Gastrocnemius medialis (tissue), 4 donors: ENCODE data around the gene PTPA.

Experiments used
- CTCF ChIP-seq, 5 experiments: fragments of 450-650 bp in 3 of 5; fragments of 200-600 bp in 2 of 5; sonication (generic) in 2 of 5; IDR thresholded peaks in 4 of 5; conservative IDR thresholded peaks in 1 of 5; 1 replicate in 4 of 5; 2 replicates in 1 of 5; pipeline ENCODE4 v1.5.1; 2016 to 2019; ENCODE audit warnings: antibody characterized with exemption in 5 of 5, mild to moderate bottlenecking in 3 of 5, moderate library complexity in 3 of 5
- POLR2A ChIP-seq, 2 donors: fragments of 450-650 bp; IDR thresholded peaks; one replicate each; pipeline ENCODE4 v1.6.1; 2017; ENCODE audit warnings: antibody characterized with exemption in 2 of 2, mild to moderate bottlenecking in 2 of 2, moderate library complexity in 2 of 2

- no peak for TF ChIP-seq CTCF (IDR thresholded peaks at IDR 0.05 in 4 of 5, conservative IDR thresholded peaks at IDR 0.05 in 1 of 5)
- peak in 1 of 2 donors; percentile 20 for TF ChIP-seq POLR2A (IDR thresholded peaks at IDR 0.05)
Measured at GRCh38 chr9:129141066-129142041, 30.1 kb downstream of the PTPA start.
